ENCODE measurements around the gene PTPRG.
A peak's percentile ranks its signal among the peaks of the same experiment; 100 is the strongest.

PTPRG gene

DNA sequence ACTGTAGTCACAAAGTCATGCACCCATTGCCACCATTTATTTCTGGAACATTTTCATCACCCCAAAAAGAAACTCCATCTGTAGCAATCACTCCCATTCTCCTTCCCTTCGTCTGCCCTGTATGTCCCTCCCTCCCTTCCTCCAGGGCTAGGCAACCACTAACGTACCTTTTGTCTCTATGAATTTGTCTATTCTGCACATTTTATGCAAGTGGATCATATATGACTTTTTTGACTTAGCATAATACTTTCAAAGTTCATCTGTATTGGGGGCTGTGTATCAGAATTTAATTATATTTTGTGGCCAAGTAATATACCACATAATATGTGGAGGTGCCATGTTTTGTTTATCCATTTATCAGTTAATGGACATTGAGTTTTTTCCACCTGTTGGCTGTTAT, 610.4 kb downstream of the PTPRG start:
- no peak for DNase-seq

- no peak for DNase-seq
These were observed 610.8 kb downstream of the PTPRG start for GRCh38 chr3:62172199-62172598.

- no peak for DNase-seq
These were observed 612.7 kb downstream of the PTPRG start for GRCh38 chr3:62173939-62174515.

DNA sequence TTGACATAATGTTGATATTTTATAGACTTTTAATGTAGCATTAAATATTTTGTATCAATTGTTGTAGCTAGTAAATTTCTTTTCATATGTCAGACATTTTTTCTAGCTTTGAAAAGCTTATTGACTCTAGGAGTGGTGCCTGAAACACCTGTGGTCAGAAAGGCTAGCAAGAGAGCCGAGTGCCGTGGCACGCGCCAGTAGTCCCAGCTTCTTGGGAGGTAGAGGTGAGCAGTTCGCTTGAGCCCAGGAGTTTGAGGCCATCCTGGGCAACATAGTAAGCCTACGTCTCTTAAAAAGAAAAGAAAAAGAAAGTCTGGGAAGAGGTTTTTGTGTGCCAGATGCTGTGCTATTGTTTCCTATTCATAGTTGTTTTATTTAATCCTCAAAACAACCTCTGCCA, 613.8 kb downstream of the PTPRG start:
- no peak for DNase-seq

DNA sequence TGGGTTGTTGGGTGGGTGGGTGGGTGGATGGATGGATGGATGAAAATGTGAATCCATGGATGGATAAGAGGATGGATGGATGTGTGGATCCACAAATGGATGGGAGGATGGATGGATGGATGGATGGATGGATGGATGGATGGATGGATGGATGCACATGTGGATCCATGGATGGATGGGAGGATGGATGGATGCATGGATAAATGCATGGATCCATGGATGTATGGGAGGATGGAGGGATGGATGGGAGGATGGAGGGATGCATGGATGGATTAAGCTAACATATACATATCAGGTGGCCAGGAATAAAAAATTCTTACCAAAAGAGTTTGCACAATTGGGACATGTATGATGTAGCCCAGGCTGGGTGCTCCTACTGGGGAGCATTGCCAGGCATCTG, 616.7 kb downstream of the PTPRG start:
- DNase-seq: no peak

DNA sequence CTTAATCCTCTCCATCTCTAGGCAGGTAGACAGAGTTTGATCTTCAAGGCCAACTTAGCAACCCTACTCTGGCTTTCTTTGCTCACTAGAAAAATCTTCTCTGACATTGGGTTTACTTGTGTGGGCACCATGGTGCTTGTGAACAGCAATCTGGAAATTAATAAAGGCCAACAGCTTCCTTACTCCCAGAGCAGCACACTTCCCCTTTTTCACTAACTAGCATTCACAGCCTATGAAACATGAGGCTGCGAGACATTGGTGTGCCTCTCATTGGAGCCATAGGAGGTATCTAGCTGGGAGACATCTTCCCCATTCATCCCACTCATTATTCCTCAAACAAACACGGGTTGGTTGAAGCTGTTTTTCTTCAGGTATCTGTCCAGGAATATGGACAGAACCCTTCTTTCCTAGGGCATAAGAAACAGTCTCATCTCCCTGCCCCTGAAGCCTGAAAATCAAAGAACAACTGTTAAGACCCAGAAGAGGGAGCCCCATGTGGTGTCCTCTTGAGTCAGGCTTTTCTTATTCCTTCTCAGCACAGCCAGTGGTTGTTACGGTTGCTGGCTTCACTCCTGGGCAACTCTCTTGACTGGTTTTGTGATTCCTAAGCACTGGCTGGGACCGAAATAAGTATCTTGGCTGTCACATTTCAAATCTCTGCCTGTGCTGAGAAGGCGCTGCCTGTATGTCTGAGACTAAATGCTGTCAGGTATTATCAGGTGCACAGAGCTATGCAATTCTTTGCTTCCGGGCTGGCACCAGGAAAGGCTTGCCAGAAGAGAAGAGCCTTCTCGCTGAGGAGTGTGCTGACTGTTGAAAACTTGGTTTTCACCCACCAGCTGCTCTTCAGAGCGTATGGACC, 617.6 kb downstream of the PTPRG start:
- DNase-seq: peak in 2 of 51 donors; percentile 3 to 6

DNA sequence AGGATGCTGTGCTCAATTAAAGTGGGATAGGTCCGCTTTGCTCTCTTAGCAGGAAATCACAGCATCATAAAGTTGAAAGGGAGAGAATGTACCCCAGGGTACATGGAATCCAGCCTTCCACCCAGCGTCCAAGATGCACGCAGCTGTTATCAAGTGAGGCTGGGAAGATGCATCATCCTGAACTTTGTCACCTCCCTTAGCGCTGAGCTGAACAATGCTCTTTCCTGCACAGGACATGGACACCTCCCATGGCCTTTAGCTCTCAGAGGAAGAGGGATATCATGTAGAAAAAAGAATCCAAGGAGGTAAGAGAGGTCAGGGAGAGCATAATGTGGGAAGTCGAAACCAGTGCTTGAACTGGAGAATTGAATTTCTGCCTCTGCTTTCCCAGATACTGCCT, 619.1 kb downstream of the PTPRG start:
- DNase-seq: no peak

DNA sequence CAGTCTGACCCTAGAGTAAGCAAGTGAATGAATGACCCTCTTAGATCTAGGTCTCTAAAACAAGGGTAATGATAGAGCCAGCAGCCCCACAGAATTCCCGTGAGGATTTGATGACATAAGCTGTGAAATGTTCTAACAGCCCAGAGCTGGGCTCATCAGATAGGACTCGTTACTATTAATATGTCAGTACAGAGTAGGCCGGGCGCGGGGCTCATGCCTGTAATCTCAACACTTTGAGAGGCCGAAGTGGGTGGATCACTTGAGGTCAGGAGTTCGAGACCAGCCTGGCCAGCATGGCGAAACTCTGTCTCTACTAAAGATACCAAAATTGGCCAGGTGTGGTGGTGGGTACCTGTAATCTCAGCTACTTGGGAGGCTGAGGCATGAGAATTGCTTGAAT, 621.7 kb downstream of the PTPRG start:
- DNase-seq: no peak

DNA sequence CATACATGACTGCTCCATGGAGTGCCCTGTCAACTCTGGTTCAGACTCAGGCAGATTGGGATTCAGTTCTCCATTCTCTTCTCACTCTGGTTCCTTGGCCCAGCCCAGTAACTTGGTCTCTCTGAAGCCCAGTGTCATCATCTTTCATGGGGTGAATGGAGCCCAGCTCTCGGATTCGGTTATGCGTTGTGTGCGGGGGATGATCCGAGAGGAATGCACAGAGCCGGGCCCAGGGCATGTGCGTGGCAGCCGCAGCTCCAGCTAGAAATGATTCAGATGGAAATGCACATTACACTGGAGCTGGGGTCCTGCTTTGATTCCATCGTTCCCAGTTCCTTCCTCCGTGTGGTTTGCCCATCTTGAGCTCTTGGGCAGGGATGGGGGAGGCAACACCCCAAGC, 622.6 kb downstream of the PTPRG start:
- no peak for DNase-seq

DNA sequence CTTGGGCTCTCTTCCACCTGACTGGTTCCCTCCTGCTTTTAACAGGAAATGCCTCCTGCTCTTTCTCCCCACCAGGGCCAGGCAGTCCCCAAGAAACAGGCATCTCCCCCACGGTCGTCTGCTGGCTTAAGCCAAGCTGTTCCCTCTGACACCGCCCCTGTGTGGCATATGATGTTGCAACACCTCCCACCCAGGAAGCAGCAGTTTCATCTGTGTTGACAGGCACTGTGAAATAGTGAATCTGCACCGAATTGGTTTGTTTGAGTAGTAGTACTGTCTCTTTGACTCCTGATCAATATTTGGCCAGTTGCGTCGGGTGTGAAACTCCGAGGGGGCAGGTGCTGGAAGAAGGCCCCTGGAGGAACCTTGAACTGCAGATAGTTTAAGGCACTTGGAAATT, 623.2 kb downstream of the PTPRG start:
- DNase-seq: peak in 1 of 51 donors; percentile 40

DNA sequence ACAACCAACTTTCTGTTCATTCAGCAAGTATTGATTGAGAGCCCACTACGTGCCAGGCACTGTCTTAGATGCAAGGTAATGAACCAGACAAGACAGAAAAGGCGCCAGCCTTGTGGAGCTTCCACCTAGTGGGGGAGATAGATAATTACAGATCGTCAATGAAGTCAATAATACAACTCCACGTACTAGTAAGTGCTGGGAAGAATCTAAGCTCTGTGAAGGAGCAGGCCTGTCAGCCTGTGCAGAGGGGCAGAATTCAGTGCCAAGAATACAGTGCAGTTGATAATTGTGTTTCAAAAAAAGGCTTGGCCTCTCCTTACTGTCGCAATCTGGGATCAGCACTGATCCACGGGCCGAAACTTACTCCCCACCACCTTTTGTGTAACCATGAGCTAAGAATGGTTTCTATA, 625.7 kb downstream of the PTPRG start:
- DNase-seq: no peak

DNA sequence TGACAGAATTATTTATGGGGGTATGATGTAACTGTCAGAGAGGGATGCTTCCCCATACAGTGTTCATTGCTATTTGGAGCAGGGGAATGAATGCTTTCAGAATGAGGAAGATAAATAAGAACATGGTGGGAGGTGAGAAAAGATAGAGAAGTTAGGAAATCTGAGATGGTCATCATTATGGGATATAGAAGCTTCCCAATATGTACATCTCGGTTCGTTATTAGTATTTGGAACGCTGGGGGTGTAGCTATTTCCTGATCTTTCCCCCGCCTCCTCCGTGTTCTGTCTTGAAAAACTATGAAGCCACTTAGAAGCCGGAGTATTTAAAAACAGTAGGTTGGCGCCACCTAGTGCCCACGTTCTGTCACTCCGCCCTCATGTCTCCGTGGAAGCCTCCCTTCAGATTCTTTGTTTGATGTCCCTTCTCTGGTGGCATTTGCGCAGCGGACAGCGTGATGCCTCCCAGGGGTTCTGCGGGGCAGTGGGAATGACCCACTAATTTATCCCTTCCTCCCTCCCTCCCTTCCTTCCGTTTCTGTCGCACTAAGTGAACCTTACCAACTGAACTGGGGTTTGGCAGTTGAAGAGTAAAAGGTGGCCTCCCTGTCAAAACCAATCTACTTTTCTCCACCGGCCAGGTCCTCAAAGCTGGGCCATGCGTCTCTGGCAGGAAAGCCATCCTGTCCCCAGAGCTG, 627.5 kb downstream of the PTPRG start:
- peak in 45 of 51 donors; percentile 3 to 78 (median 35) for DNase-seq

DNA sequence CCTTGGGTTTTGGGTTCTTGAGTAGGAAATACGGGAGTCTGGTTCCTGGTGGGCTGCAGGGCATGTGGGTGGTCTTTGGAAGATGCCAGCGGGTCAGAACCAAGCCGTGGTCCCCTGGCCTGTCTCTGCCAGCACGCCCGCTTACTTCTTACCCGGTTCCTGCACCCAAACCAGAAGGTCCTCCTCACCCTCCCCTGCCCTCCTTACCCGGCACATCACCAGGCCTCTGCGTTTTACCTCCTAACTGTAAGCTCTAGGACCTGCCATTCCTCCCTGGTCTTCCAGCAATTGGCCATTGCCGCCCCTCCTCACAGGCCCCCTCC, 628.0 kb downstream of the PTPRG start:
- DNase-seq: no peak

DNA sequence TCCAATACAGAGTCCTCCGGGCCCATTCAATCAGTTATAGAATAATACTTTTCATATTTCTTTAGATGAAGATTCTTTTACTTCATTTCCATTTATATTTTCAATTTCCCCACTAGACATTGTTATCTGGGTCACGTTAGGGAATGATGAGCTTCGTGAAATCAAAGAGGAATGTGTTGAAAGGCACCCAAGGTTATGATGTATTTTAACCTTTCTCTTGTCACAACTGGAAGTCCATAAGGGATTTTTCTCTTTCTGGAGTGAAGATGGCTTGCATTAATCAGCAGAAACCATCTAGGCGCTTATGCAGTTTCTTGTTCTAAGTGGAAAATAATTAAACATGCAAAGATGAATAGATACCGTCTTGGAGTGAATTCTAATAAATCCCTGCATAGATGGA, 631.5 kb downstream of the PTPRG start:
- no peak for DNase-seq

GRCh38 chr3:62193586-62194345, 632.4 kb downstream of the PTPRG start:
- DNase-seq: no peak

- DNase-seq: no peak
These were observed 636.1 kb downstream of the PTPRG start for GRCh38 chr3:62197350-62198012.

- DNase-seq: no peak
These were observed 637.8 kb downstream of the PTPRG start for GRCh38 chr3:62199126-62199525.

GRCh38 chr3:62201438-62202035, 640.2 kb downstream of the PTPRG start:
- DNase-seq: peak in 3 of 51 donors; percentile 3 to 12 (median 8)

- no peak for DNase-seq
These were observed 641.8 kb downstream of the PTPRG start for GRCh38 chr3:62203152-62203551.

DNA sequence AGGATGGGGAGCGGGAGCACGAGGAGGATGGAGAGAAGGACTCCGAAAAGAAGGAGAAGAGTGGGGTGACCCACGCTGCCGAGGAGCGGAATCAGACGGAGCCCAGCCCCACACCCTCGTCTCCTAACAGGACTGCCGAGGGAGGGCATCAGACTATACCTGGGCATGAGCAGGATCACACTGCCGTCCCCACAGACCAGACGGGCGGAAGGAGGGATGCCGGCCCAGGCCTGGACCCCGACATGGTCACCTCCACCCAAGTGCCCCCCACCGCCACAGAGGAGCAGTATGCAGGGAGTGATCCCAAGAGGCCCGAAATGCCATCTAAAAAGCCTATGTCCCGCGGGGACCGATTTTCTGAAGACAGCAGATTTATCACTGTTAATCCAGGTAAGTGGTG, 642.2 kb downstream of the PTPRG start:
- DNase-seq: no peak

- DNase-seq: no peak
These were observed 645.8 kb downstream of the PTPRG start for GRCh38 chr3:62207197-62207596.

Data from hypothalamus (tissue), 51 donors.